Ovary (tissue), 3 donors: ENCODE results near the gene RANBP1.

ENCODE experiments used
- POLR2A ChIP-seq: fragments of 450-650 bp; IDR thresholded peaks from one replicate; pipeline ENCODE4 v1.6.1; 2017; ENCODE audit warnings: antibody characterized with exemption, mild to moderate bottlenecking, moderate library complexity
- TF ChIP-seq, protein P1 (sequence below), 3 donors: fragments of 450-650 bp in 2 of 3; fragments of 200-600 bp in 1 of 3; IDR thresholded peaks; one replicate each; pipeline versions ENCODE4 v1.5.1 to v1.8.0; 2016 to 2022; ENCODE audit warnings: antibody characterized with exemption in 3 of 3, mild to moderate bottlenecking in 1 of 3
- donor health status: DM: no; HTN: no; CAD: no.

- TF ChIP-seq, protein P1, sequence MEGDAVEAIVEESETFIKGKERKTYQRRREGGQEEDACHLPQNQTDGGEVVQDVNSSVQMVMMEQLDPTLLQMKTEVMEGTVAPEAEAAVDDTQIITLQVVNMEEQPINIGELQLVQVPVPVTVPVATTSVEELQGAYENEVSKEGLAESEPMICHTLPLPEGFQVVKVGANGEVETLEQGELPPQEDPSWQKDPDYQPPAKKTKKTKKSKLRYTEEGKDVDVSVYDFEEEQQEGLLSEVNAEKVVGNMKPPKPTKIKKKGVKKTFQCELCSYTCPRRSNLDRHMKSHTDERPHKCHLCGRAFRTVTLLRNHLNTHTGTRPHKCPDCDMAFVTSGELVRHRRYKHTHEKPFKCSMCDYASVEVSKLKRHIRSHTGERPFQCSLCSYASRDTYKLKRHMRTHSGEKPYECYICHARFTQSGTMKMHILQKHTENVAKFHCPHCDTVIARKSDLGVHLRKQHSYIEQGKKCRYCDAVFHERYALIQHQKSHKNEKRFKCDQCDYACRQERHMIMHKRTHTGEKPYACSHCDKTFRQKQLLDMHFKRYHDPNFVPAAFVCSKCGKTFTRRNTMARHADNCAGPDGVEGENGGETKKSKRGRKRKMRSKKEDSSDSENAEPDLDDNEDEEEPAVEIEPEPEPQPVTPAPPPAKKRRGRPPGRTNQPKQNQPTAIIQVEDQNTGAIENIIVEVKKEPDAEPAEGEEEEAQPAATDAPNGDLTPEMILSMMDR (IDR thresholded peaks at IDR 0.05): no peak
- TF ChIP-seq POLR2A: no peak
Observed at GRCh38 chr22:20174785-20175596, 59.1 kb downstream of the RANBP1 start.
